GM10266 (cell line): ENCODE measurements around the gene L2HGDH.
"Not testable (repeated sequence)": the region's sequence is repeated elsewhere in the genome, so short reads cannot be mapped to it uniquely, and the experiment has no call there.

Source experiments
- DNase-seq: peaks from one replicate; pipeline ENCODE4 v3.0.0; 2012; ENCODE audit errors: extremely low spot score
- TF ChIP-seq, protein P1 (sequence below): IDR thresholded peaks from 2 replicates; pipeline ENCODE4 v1.5.1; 2012; ENCODE audit warnings: mild to moderate bottlenecking, low read depth; ENCODE audit not compliant: control insufficient read depth, insufficient read depth; ENCODE audit errors: missing control alignments

The L2HGDH gene

DNA sequence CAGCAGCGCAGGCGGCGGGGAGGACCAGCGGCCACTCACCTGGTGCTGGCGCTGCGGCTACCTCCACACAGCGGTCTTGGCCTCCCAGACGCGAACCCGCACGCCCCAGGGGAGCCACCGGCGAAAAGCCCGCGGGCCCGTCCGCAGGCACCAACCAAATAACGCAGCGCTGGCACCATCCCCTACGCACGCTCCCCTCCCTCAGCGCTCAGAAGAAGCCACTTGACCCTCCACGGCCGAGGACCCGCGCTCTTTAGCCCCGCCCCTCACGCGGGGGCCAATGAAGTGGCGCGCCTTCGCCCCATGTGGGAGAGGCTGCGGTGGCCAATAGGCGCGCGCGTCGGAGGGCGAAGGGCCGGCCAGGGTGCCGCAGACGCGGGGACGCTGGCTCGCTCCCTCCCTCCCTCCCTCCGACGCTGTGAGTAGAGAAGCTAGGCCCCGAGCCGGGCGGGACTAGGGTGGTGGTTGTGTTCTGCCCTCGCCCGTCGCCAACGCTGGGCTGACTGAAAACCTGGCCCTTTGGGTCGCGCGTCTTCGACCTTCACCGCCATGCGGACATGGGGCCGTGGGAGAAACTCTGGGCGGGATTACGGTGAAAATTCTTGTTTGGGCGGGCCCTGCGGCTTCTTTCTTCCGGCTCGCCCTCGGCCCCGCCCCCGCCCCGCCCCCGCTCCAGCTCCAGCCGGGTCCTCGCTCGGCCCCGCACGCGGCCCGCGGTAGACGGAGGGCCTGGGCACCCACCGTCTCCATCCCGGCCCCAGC lies at the start of gene L2HGDH, which contains the start of gene DMAC2L:
TSS of gene L2HGDH (minus strand) at position 258 of the 762 bp plus-strand sequence. CDS start at position 179, 79 bp downstream.
TSS of gene DMAC2L (plus strand) at position 353 of the 762 bp plus-strand sequence. CDS start 9,164 bp downstream, outside the sequence.
- TF ChIP-seq, protein P1, sequence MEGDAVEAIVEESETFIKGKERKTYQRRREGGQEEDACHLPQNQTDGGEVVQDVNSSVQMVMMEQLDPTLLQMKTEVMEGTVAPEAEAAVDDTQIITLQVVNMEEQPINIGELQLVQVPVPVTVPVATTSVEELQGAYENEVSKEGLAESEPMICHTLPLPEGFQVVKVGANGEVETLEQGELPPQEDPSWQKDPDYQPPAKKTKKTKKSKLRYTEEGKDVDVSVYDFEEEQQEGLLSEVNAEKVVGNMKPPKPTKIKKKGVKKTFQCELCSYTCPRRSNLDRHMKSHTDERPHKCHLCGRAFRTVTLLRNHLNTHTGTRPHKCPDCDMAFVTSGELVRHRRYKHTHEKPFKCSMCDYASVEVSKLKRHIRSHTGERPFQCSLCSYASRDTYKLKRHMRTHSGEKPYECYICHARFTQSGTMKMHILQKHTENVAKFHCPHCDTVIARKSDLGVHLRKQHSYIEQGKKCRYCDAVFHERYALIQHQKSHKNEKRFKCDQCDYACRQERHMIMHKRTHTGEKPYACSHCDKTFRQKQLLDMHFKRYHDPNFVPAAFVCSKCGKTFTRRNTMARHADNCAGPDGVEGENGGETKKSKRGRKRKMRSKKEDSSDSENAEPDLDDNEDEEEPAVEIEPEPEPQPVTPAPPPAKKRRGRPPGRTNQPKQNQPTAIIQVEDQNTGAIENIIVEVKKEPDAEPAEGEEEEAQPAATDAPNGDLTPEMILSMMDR, result peak; percentile 52

DNA sequence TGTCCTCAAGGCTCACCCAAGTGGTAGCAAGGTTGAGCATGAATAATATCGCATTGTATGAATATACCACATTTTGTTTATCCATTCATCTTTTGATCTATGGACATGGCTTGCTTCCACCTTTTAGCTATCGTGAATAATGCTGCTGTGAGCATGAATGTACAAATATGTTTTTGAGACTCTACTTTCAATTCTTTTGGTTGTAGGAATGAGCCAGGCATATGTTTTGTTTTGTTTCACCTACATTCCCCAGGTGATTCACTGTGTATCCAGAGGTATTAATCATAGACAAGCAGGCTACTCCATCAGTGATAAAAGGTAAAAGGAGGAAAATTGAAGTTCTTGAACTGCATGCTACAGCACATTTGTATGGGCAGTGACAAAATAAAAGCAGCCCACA lies 48.8 kb upstream of the L2HGDH start:
- TF ChIP-seq, protein P1, result no peak
- DNase-seq, result no peak

More for the DNA sequence above, at the start of gene L2HGDH, which contains the start of gene DMAC2L:
- DNase-seq, result peak; percentile 96

DNA sequence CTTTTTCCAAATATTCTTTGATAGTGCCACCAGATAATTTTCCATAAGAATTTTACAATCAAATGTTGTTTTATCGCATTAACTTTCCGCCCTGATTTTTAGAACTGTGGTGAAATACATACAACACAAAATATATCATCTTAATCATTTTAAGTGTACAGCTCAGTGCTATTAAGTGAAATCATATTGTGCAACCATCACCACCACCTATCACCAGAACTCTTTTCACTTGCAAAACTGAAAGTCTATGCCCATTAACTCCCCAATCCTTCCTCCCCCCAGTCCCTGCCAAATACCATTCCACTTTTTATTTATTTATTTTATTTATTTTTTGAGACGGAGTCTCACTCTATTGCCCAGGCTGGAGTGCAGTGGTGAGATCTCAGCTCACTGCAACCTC lies 48.1 kb upstream of the L2HGDH start:
- TF ChIP-seq, protein P1, result no peak
- DNase-seq, result no peak

DNA sequence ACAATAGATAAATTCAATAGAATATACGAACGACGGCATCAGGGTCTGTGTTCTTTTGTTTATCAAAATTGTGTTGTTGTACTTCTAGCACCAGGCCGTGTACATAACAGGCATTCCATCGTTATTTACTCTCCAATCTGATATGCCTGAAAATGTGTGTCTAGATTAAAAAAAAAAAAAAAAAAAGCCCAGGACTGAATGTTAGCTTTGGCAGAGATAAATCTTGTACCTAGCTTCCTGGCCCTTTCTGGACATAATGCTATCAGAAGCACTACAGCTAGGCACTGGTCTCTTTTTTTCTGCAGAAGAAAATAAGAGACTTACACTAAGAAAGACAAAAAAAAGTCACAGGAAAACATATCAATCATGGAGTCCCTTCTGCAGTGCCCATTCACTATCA lies 47.6 kb upstream of the L2HGDH start:
- TF ChIP-seq, protein P1, result no peak
- no peak for DNase-seq

DNA sequence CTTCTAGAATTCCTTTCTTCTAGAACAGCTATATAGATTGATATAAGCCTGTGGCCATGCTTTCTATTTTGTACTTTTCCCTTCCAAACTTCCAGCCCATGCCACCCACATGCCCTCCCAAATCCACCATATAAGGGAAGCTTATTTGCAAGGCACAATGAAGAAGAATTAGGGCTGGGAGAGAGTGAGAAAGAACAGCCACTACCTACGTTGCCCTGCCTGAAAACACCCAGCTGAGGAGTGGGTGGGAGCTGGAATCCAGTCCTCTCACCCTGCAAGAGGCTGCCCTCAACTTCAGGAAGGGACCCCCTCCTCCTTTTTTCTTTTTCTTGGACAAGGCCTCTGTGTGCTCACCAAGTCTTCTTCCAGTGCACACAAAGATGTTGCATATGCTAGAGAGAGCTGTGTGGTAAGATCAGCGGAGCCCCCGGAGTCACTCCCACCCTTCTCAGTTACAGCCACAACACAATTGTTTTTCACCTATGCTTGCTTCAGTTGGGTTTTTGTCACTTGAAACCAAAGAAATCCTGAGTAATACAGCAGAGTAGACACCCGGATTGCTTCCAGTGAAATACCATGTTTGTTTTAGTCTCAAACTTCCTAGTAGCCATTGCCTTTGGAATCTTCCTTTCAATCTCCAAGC lies 45.8 kb upstream of the L2HGDH start:
- DNase-seq, result no peak
- TF ChIP-seq, protein P1, result no peak

DNA sequence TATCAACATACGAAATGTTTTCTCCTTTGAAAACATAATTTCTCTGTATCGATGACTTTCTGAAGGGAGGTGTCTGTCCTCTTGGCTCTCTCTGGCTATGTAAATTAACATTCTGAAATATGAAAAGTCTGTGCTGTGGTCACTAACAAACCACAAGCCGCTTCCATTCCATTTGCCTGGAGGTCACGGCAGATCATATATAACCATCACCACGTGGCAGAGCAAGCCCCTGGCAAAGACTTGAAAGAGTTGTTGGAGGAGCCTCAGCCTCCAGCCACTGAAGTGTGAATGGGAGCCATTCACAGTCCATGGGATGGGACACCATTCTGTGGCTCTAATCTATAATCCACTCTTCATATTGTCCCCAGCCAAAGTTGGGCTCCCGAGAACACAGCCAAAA lies 45.1 kb upstream of the L2HGDH start:
- DNase-seq, result no peak
- TF ChIP-seq, protein P1, result no peak

DNA sequence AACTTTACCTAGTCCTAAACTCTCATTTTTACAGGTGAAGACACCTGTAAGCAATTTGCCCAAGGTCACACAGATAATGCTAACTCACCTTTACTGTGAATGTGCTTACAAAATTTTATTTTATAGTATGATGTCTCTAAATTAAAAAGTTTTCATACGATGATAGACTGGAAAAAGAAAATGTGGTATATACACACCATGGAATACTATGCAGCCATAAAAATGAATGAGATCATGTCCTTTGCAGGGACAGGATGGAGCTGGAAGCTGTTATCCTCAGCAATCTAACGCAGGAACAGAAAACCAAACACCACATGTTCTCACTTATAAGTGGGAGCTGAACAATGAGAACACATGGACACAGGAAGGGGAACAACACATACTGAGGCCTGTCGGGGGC lies 44.3 kb upstream of the L2HGDH start:
- DNase-seq, result not testable (repeated sequence)
